ENCODE results near the gene LRRC56. TPM values are rescaled to one million over a fixed set of nuclear protein-coding genes. Genes with fewer than 3 reads are reported as not detected.

LRRC56 gene
- total RNA-seq, 1 experiment from 2014 or later = 3.4 TPM

- no CpG with 5 or more reads among the region's 5 CpGs for WGBS (ENCODE audit: extremely low coverage, insufficient read length, low lambda C conversion rate)
- no peak overlapping the region for H4K8ac ChIP-seq (replicated peaks; ENCODE audit: insufficient read length, low read depth, low read length)
- peaks cover 8% of the 10 kb centered on the region for H3K27me3 Mint-ChIP-seq (ENCODE audit: low read depth)
- H3K23me2 ChIP-seq (ENCODE audit: insufficient read length, low read depth, low read length, poor library complexity, severe bottlenecking) = no peaks in the 10 kb centered on the region
- H3K14ac ChIP-seq (ENCODE audit: insufficient read depth, low read length) = no peak overlapping the region; the same call in 1 of the 2 replicates
- H3K27me3 ChIP-seq (ENCODE audit: insufficient read depth, low read length) = no peaks in the 10 kb centered on the region
- no peak overlapping the region for H2BK15ac ChIP-seq (ENCODE audit: low read depth, low read length)
- no peak overlapping the region for H3K4me2 ChIP-seq (ENCODE audit: insufficient read depth, insufficient read length, low read length)
- no peak overlapping the region for H3K56ac ChIP-seq (ENCODE audit: insufficient read length, low read depth, low read length)
- H4K5ac ChIP-seq (ENCODE audit: insufficient read length, low read depth, low read length) = no peak overlapping the region
- no peak overlapping the region for H2AK5ac ChIP-seq (ENCODE audit: insufficient read length, low read length)
- H2BK12ac ChIP-seq (ENCODE audit: insufficient read length, low read depth, low read length) = no peak overlapping the region
- no peaks in the 10 kb centered on the region for H3K4me1 ChIP-seq (ENCODE audit: insufficient read depth, low read length)
- no peak for TF ChIP-seq CTCF (conservative IDR thresholded peaks at IDR 0.05)
- no peak overlapping the region for H2BK120ac ChIP-seq (ENCODE audit: low read depth, low read length, poor library complexity, severe bottlenecking)
- H3K27ac ChIP-seq (ENCODE audit: insufficient read length, low read depth, low read length) = no peak overlapping the region
- H3K36me3 Mint-ChIP-seq (ENCODE audit: insufficient read depth in 1 of 3, low read depth in 3 of 3) = no peaks in the 10 kb centered on the region
- H3K27ac Mint-ChIP-seq = no peak overlapping the region
- no peaks in the 10 kb centered on the region for H3K4me1 Mint-ChIP-seq
- no peak overlapping the region for H3K4me3 Mint-ChIP-seq
- no peak overlapping the region for H4K91ac ChIP-seq (ENCODE audit: insufficient read length, low read depth, low read length)
- H3K18ac ChIP-seq (ENCODE audit: insufficient read length, low read depth, low read length) = no peak overlapping the region
- H3K9ac ChIP-seq (ENCODE audit: extremely low read depth, insufficient read length, low read length) = no peak overlapping the region
- no peaks in the 10 kb centered on the region for H4K20me1 ChIP-seq (ENCODE audit: control insufficient read depth, insufficient read depth, insufficient read length)
- no peaks in the 10 kb centered on the region for H3K9me3 ChIP-seq (ENCODE audit: control insufficient read depth, low read depth, low read length)
- H3T11ph ChIP-seq (ENCODE audit: low read length) = no peak overlapping the region
- H2AFZ ChIP-seq (ENCODE audit: low read length) = no peak overlapping the region
- no peaks in the 10 kb centered on the region for H3K79me2 ChIP-seq (ENCODE audit: insufficient read depth, low read length)
- no peak overlapping the region for H3K23ac ChIP-seq (ENCODE audit: insufficient read length, low read depth, low read length)
- no peak overlapping the region for H3K4ac ChIP-seq (ENCODE audit: low read depth, low read length)
- DNase-seq = no peak
- no peaks in the 10 kb centered on the region for H3K79me1 ChIP-seq (ENCODE audit: insufficient read depth, low read depth, low read length, poor library complexity, severe bottlenecking)
- no peak overlapping the region for H2BK5ac ChIP-seq (ENCODE audit: insufficient read length, low read length)
- H3K9me3 Mint-ChIP-seq = no peaks in the 10 kb centered on the region; a peak in 1 of 5 replicates
- no peak overlapping the region for H2BK20ac ChIP-seq (ENCODE audit: low read depth, low read length, poor library complexity, severe bottlenecking)
Observed at GRCh38 chr11:550746-551085, 13.4 kb downstream of the LRRC56 start.
